Measurements from ENCODE around the gene RAB13. TPM values are rescaled to one million over a fixed set of nuclear protein-coding genes. Genes with fewer than 3 reads are reported as not detected.

The RAB13 gene
- total RNA-seq, 1 experiment from 2014 or later: 122 TPM

DNA sequence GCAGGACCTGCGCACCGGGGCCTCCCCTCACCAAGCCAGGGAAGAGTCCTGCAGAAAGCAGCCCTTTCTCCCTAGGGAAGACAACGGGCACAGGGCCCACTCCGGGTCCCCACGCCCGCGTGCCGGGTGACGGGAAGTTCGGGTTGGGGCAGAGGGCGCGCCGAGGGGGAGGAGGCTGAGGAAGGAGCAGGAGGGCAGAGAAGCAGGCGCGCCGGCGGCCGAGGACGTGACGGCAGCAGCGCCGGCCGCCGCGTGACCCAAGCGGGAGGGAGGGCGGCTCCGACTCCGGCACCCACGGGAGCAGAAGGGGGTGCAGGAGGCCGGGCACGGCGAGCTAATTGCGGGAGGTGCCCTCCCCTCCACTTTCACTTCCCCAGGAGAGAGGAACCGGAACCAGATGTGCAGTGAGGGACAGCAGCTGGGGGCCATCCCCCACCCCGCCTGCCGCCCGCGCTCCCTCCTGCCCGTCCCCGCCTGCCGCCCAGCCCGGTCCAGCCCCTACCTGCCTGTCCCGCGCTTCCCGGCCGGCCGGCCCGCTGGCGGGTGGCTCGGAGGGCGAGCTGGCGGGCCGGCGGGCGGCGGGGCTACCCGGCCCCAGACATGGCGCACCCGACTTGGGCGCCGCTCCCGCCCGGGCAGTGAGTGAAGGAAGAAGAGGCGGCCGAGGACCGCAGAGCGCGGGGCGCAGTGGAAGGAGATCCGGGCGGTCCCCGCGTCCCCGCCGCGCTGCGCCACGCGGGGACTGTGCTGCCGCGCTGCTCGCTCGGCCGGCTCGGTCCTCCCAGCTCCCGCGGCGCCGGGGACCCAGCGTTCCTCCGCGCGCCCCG lies 40.1 kb downstream of the RAB13 start:
- Mint-ChIP-seq H3K4me3 (peak overlapping the region; percentile 82 to 93), H3K27me3 (ENCODE audit: low read depth) (no peaks in the 10 kb centered on the region), H3K9me3 (no peaks in the 10 kb centered on the region), H3K4me1 (peaks cover 10 to 17% of the 10 kb centered on the region in 2 experiments), H3K27ac (peak overlapping the region in 1 of 3 experiments; percentile 83; a peak in 2 of 7 replicates), H3K36me3 (ENCODE audit: insufficient read depth in 1 of 3, low read depth in 3 of 3) (peaks cover 13 to 55% (median 39%) of the 10 kb centered on the region in 3 experiments)
- H3K4me2 ChIP-seq (ENCODE audit: insufficient read depth, insufficient read length, low read length): peak overlapping the region; percentile 52
- H3K56ac ChIP-seq (ENCODE audit: insufficient read length, low read depth, low read length): no peak overlapping the region
- H4K8ac ChIP-seq (replicated peaks; ENCODE audit: insufficient read length, low read depth, low read length): no peak overlapping the region
- no peak overlapping the region for H2BK15ac ChIP-seq (ENCODE audit: low read depth, low read length)
- H3K27me3 ChIP-seq (ENCODE audit: insufficient read depth, low read length): no peaks in the 10 kb centered on the region
- H3K4ac ChIP-seq (ENCODE audit: low read depth, low read length): no peak overlapping the region
- no peak overlapping the region for H3K18ac ChIP-seq (ENCODE audit: insufficient read length, low read depth, low read length)
- no peak overlapping the region for H2AFZ ChIP-seq (ENCODE audit: low read length)
- H3K23me2 ChIP-seq (ENCODE audit: insufficient read length, low read depth, low read length, poor library complexity, severe bottlenecking): peaks cover 5% of the 10 kb centered on the region
- H4K5ac ChIP-seq (ENCODE audit: insufficient read length, low read depth, low read length): no peak overlapping the region
- H3T11ph ChIP-seq (ENCODE audit: low read length): no peak overlapping the region
- no peak overlapping the region for H3K27ac ChIP-seq (ENCODE audit: insufficient read length, low read depth, low read length)
- H3K79me1 ChIP-seq (ENCODE audit: insufficient read depth, low read depth, low read length, poor library complexity, severe bottlenecking): peaks cover 3% of the 10 kb centered on the region
- TF ChIP-seq, protein P1, sequence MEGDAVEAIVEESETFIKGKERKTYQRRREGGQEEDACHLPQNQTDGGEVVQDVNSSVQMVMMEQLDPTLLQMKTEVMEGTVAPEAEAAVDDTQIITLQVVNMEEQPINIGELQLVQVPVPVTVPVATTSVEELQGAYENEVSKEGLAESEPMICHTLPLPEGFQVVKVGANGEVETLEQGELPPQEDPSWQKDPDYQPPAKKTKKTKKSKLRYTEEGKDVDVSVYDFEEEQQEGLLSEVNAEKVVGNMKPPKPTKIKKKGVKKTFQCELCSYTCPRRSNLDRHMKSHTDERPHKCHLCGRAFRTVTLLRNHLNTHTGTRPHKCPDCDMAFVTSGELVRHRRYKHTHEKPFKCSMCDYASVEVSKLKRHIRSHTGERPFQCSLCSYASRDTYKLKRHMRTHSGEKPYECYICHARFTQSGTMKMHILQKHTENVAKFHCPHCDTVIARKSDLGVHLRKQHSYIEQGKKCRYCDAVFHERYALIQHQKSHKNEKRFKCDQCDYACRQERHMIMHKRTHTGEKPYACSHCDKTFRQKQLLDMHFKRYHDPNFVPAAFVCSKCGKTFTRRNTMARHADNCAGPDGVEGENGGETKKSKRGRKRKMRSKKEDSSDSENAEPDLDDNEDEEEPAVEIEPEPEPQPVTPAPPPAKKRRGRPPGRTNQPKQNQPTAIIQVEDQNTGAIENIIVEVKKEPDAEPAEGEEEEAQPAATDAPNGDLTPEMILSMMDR (conservative IDR thresholded peaks at IDR 0.05): no peak
- no peak overlapping the region for H2AK5ac ChIP-seq (ENCODE audit: insufficient read length, low read length)
- H3K9ac ChIP-seq (ENCODE audit: extremely low read depth, insufficient read length, low read length): peak overlapping the region; percentile 61
- H3K14ac ChIP-seq (ENCODE audit: insufficient read depth, low read length): peak overlapping the region; percentile 75
- no CpG with 5 or more reads among the region's 95 CpGs for WGBS (ENCODE audit: extremely low coverage, insufficient read length, low lambda C conversion rate)
- H2BK120ac ChIP-seq (ENCODE audit: low read depth, low read length, poor library complexity, severe bottlenecking): no peak overlapping the region
- no peak overlapping the region for H3K23ac ChIP-seq (ENCODE audit: insufficient read length, low read depth, low read length)
- no peak overlapping the region for H2BK12ac ChIP-seq (ENCODE audit: insufficient read length, low read depth, low read length)
- H2BK20ac ChIP-seq (ENCODE audit: low read depth, low read length, poor library complexity, severe bottlenecking): no peak overlapping the region
- DNase-seq: peak; percentile 53
- no peak overlapping the region for H4K91ac ChIP-seq (ENCODE audit: insufficient read length, low read depth, low read length)
- no peak overlapping the region for H2BK5ac ChIP-seq (ENCODE audit: insufficient read length, low read length)
- peaks cover 1% of the 10 kb centered on the region for H4K20me1 ChIP-seq (ENCODE audit: control insufficient read depth, insufficient read depth, insufficient read length)
- no peaks in the 10 kb centered on the region for H3K9me3 ChIP-seq (ENCODE audit: control insufficient read depth, low read depth, low read length)
- H3K79me2 ChIP-seq (ENCODE audit: insufficient read depth, low read length): no peaks in the 10 kb centered on the region
- H3K4me1 ChIP-seq (ENCODE audit: insufficient read depth, low read length): no peaks in the 10 kb centered on the region; the same call in 1 of the 2 replicates

All from H9 (cell line).